ENCODE measurements around the gene IKZF2. TPM values are rescaled to one million over a fixed set of nuclear protein-coding genes. Genes with fewer than 3 reads are reported as not detected.

IKZF2 gene
- total and polyA plus RNA-seq, 4 donors = 1.3 to 51.4 (median 7.3) TPM

DNA sequence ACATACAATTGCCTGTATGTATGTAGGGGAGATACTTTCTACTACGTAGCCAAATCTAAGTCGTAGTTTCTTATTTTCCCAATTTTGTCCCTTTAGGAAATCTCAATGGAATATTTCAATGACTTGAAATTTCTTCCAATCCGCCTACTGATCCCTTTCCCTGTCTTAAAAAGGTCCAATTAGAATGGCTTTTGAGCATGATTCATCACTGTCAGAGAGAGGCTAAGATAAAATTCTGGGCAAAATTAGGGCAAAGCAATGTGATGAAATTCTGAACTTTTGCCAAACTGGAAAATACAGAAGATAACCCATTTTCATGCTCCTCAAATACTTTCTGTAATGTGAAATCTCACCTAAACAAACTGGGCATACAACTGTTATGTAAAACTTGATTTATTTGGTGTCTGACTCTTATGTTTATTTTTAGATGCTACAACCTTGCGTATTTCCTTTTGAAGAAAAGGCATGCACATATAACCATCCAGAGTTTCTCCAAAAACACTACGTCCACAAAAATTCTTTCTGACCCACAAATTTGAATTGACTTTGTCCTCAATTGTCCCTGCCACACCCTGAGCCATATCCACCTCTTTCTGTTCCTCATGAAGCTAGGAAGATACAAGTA lies 147.1 kb downstream of the IKZF2 start:
- no peak overlapping the region for H3K27ac ChIP-seq (ENCODE audit: low read depth in 1 of 2, low read length in 1 of 2)
- H3K9me3 ChIP-seq (ENCODE audit: control insufficient read depth in 4 of 4, insufficient read depth in 3 of 4, low read length in 3 of 4) = no peaks in the 10 kb centered on the region
- H3K9ac ChIP-seq (ENCODE audit: insufficient read depth in 1 of 2, low read length in 2 of 2) = no peak overlapping the region
- 85 to 86% methylated on average over 5 of the region's 5 CpGs for WGBS, 2 donors
- peaks cover 0 to 5% (median 0%) of the 10 kb centered on the region in 4 donors for H3K36me3 ChIP-seq (ENCODE audit: control insufficient read depth in 4 of 4, insufficient read depth in 4 of 4, low read length in 4 of 4)
- H3K4me1 ChIP-seq (ENCODE audit: control insufficient read depth in 5 of 5, insufficient read depth in 5 of 5, low read length in 5 of 5) = peaks cover 0 to 6% (median 0%) of the 10 kb centered on the region in 5 donors
- TF ChIP-seq, protein P1, sequence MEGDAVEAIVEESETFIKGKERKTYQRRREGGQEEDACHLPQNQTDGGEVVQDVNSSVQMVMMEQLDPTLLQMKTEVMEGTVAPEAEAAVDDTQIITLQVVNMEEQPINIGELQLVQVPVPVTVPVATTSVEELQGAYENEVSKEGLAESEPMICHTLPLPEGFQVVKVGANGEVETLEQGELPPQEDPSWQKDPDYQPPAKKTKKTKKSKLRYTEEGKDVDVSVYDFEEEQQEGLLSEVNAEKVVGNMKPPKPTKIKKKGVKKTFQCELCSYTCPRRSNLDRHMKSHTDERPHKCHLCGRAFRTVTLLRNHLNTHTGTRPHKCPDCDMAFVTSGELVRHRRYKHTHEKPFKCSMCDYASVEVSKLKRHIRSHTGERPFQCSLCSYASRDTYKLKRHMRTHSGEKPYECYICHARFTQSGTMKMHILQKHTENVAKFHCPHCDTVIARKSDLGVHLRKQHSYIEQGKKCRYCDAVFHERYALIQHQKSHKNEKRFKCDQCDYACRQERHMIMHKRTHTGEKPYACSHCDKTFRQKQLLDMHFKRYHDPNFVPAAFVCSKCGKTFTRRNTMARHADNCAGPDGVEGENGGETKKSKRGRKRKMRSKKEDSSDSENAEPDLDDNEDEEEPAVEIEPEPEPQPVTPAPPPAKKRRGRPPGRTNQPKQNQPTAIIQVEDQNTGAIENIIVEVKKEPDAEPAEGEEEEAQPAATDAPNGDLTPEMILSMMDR (IDR thresholded peaks at IDR 0.05; ENCODE audit: control extremely low read depth, extremely low read depth) = no peak
- H3K4me3 ChIP-seq = no peak overlapping the region
- ATAC-seq (ENCODE audit: insufficient read depth, low FRiP score) = no peak
- no peaks in the 10 kb centered on the region for H3K27me3 ChIP-seq (ENCODE audit: control insufficient read depth in 3 of 3, insufficient read depth in 3 of 3, low read length in 2 of 3)
- DNase-seq = no peak

DNA sequence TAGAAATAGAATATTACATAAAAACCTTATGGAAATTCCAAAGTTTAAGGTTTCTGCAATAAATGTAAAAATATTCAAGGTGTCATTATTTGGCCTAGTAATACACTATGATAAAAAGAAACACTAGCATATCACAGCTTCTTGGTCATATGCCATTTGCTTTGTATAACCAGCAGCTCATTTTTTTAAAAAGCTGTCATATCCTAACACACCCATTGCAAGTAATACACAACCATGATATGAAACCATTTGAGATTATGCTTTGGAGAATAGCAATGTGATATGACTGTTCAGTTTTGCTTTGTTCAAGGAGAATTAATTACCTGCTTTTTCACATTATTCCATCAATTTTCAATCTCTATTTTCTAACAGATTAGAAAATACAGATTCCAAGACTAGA lies 149.0 kb downstream of the IKZF2 start:
- peaks cover 0 to 6% (median 0%) of the 10 kb centered on the region in 5 donors for H3K4me1 ChIP-seq (ENCODE audit: control insufficient read depth in 5 of 5, insufficient read depth in 5 of 5, low read length in 5 of 5)
- TF ChIP-seq, protein P1 (IDR thresholded peaks at IDR 0.05; ENCODE audit: control extremely low read depth, extremely low read depth) = no peak
- DNase-seq (no peak), ATAC-seq (ENCODE audit: insufficient read depth, low FRiP score) (no peak)
- no peaks in the 10 kb centered on the region for H3K9me3 ChIP-seq (ENCODE audit: control insufficient read depth in 4 of 4, insufficient read depth in 3 of 4, low read length in 3 of 4)
- H3K36me3 ChIP-seq (ENCODE audit: control insufficient read depth in 4 of 4, insufficient read depth in 4 of 4, low read length in 4 of 4) = peaks cover 0 to 3% (median 0%) of the 10 kb centered on the region in 4 donors
- no peak overlapping the region for H3K4me3 ChIP-seq
- no peaks in the 10 kb centered on the region for H3K27me3 ChIP-seq (ENCODE audit: control insufficient read depth in 3 of 3, insufficient read depth in 3 of 3, low read length in 2 of 3)
- H3K27ac ChIP-seq (ENCODE audit: low read depth in 1 of 2, low read length in 1 of 2) = no peak overlapping the region
- H3K9ac ChIP-seq (ENCODE audit: insufficient read depth in 1 of 2, low read length in 2 of 2) = no peak overlapping the region

DNA sequence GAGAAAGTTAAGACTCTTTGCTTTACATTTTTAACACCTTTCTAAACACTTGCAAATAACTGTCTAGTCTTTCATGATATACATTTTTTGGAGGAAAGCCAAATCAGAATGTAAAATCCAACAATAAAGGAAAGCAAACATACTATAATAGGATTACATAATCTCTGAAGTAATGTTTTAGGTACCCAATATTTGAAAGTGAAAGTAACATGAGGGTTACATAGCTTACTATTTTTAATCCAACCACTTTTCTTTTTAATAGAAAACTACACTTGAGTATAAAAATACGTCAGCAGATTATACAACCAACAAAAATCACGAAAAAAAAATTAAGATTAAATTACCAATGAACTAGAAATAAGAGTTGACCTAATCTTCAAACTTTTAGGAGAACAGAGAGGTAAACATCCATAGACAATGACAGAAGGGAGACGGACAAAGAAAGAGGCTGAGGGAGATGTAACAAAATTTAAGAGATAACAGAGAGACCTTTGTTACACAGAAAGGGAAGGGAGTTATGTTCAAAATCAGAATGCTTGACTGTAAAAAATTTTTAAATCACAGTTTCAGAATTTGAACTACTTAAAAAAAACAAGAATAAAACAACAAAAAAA lies 150.0 kb downstream of the IKZF2 start:
- H3K4me1 ChIP-seq (ENCODE audit: control insufficient read depth in 5 of 5, insufficient read depth in 5 of 5, low read length in 5 of 5) = peaks cover 0 to 6% (median 0%) of the 10 kb centered on the region in 5 donors

More for the DNA sequence above, 150.0 kb downstream of the IKZF2 start:
- DNase-seq (no peak), ATAC-seq (ENCODE audit: insufficient read depth, low FRiP score) (no peak)
- Histone ChIP-seq H3K9ac (ENCODE audit: insufficient read depth in 1 of 2, low read length in 2 of 2) (no peak overlapping the region), H3K9me3 (ENCODE audit: control insufficient read depth in 4 of 4, insufficient read depth in 3 of 4, low read length in 3 of 4) (no peaks in the 10 kb centered on the region), H3K27ac (ENCODE audit: low read depth in 1 of 2, low read length in 1 of 2) (no peak overlapping the region), H3K27me3 (ENCODE audit: control insufficient read depth in 3 of 3, insufficient read depth in 3 of 3, low read length in 2 of 3) (no peaks in the 10 kb centered on the region), H3K36me3 (ENCODE audit: control insufficient read depth in 4 of 4, insufficient read depth in 4 of 4, low read length in 4 of 4) (no peaks in the 10 kb centered on the region), H3K4me3 (no peak overlapping the region)
- WGBS, 2 donors = 38 to 40% methylated on average over 3 of the region's 3 CpGs
- TF ChIP-seq, protein P1 (IDR thresholded peaks at IDR 0.05; ENCODE audit: control extremely low read depth, extremely low read depth) = no peak

All from lung (tissue), 12 donors.